HepG2 (cell line): ENCODE data around the gene EIF3A.

Experiments
- CTCF ChIP-seq: sonication (generic); formaldehyde crosslinking; IDR thresholded peaks from 2 replicates; pipeline ENCODE4 v1.5.0; 2020; ENCODE audit warnings: mild to moderate bottlenecking, missing genetic modification reagents, moderate library complexity
- HNF4G ChIP-seq, 2 experiments: sonication (generic) in 1 of 2; formaldehyde crosslinking in 1 of 2; IDR thresholded peaks; 2 replicates each; pipeline versions ENCODE4 v1.4.0 to v1.6.1; 2011 to 2020; ENCODE audit warnings: borderline replicate concordance in 2 of 2, low read depth in 2 of 2, mild to moderate bottlenecking in 2 of 2, low read length in 1 of 2, missing genetic modification reagents in 1 of 2, moderate library complexity in 1 of 2
- NCOA2 ChIP-seq: sonication (generic); formaldehyde crosslinking; IDR thresholded peaks from 2 replicates; pipeline ENCODE4 v1.8.0; 2022; ENCODE audit warnings: inconsistent platforms
- NR3C1 ChIP-seq: sonication (generic); formaldehyde crosslinking; IDR thresholded peaks from 2 replicates; pipeline ENCODE4 v1.4.0; 2020; ENCODE audit warnings: missing genetic modification reagents
- POLR2A ChIP-seq, 2 experiments: IDR thresholded peaks; 2 replicates each; pipeline ENCODE4 v1.6.1; 2011; ENCODE audit warnings: low read depth in 2 of 2, low read length in 2 of 2, mild to moderate bottlenecking in 1 of 2, moderate library complexity in 1 of 2; ENCODE audit not compliant: insufficient read depth in 1 of 2
- SMAD1 ChIP-seq: sonication (generic); formaldehyde crosslinking; IDR thresholded peaks from 2 replicates; pipeline ENCODE4 v1.4.0; 2020; ENCODE audit warnings: missing genetic modification reagents, low read depth, mild to moderate bottlenecking, borderline replicate concordance
- SNAI1 ChIP-seq: sonication (generic); formaldehyde crosslinking; IDR thresholded peaks from 2 replicates; pipeline ENCODE4 v1.5.0; 2020; ENCODE audit warnings: mild to moderate bottlenecking, missing genetic modification reagents, borderline replicate concordance
- SRF ChIP-seq: IDR thresholded peaks from 2 replicates; pipeline ENCODE4 v1.6.1; 2011; ENCODE audit warnings: mild to moderate bottlenecking, low read depth, low read length, moderate library complexity
- TFE3 ChIP-seq: IDR thresholded peaks from 2 replicates; pipeline ENCODE4 v1.6.1; 2016
- ZNF263 ChIP-seq: sonication (generic); formaldehyde crosslinking; IDR thresholded peaks from 2 replicates; pipeline ENCODE4 v1.4.0; 2020; ENCODE audit warnings: missing genetic modification reagents
- ZNF496 ChIP-seq: sonication (generic); formaldehyde crosslinking; IDR thresholded peaks from 2 replicates; pipeline ENCODE4 v1.8.1; 2023; ENCODE audit warnings: mild to moderate bottlenecking, moderate library complexity, missing genetic modification reagents; ENCODE audit not compliant: insufficient replicate concordance

GRCh38 chr10:119039161-119039560 lies 41.5 kb downstream of the EIF3A start:
- TF ChIP-seq SRF: no peak
- TF ChIP-seq ZNF496: no peak
- TF ChIP-seq SMAD1: no peak
- no peak for TF ChIP-seq ZNF263 (CRISPR knock-in tag)
- TF ChIP-seq NR3C1 (CRISPR knock-in tag): no peak
- no peak for TF ChIP-seq SNAI1 (CRISPR knock-in tag)
- no peak for TF ChIP-seq NCOA2 (CRISPR knock-in tag)
- no peak for TF ChIP-seq TFE3 (CRISPR knock-in tag)
- no peak for TF ChIP-seq CTCF
- no peak for TF ChIP-seq HNF4G (IDR thresholded peaks at IDR 0.05; ENCODE audit: borderline replicate concordance, low read depth, low read length)
- TF ChIP-seq HNF4G (CRISPR knock-in tag; IDR thresholded peaks at IDR 0.05; ENCODE audit: borderline replicate concordance, low read depth): no peak
- TF ChIP-seq POLR2A (IDR thresholded peaks at IDR 0.05; ENCODE audit: insufficient read depth in 1 of 2, low read depth in 2 of 2, low read length in 2 of 2): no peak
